ENCODE measurements around the gene CA11. TPM values are rescaled to one million over a fixed set of nuclear protein-coding genes. Genes with fewer than 3 reads are reported as not detected.
"Not testable (repeated sequence)": the region's sequence is repeated elsewhere in the genome, so short reads cannot be mapped to it uniquely, and the experiment has no call there.

Gene CA11
- total RNA-seq, 1 donor from 2014 or later = 6.3 TPM

DNA sequence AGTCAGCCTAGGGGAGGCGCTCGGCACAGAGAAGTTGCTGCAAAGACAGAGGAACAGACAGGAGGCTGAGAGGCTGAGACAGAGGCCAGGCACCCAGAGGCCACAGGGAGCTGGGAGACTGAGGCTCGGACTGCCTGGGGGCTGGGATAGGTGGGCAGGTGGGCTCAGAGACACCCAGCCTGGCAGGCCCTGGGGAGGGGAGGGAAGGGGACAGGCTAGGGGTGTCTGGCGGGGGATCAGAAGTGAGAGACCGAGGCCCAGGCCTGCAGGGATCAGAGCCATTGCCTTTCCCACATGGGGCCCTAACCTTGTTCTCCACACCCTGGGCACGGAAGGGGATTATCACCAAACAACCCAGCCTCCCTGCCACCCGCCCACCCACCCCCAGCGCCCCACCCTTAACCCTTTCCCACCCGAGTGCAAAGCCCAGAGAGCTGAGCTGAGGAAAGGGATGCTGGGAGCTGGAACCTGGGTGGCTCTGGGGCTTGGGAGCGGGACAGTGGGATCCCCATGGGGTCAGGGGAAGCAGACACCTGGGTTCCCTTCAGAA, 25.5 kb upstream of the CA11 start:
- DNase-seq (no peak), ATAC-seq (no peak)
- intact Hi-C loops (cut with micrococcal nuclease) = no loop called here

DNA sequence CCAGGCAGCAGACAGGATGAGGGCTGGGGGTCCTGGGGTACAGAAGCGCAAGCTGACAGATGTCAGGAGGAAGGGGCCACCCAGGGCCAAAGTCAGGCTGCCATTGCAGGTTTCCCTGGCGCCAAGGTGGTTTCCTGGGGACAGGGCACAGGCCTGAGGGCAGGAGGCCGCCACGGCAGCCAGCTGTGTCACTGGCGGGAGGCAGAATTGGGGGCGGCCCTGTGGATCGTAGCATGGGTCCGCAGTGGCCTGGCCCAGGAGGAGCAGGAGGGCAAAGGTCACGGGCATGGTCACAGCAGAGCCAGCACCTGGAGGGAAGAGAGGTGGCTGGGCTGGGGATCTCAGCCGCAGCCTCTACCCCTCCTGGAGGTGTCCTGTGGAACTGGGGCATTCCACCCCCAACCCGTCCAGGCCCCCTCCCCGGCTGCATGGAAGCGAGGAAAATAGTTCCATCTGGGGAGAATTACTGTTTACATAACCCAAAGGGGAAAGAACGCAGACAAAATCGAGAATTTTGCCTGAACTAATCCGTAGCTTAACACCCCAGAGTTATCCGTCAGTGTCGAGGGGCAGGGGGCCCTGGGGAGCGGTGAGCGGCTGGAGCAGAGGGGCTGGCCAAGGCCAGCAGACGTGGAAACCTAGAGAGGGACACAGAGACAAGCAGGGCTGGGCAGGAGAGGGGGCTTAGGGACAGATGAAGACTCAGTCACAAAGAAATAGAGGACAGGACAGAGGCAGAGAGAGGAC, 24.9 kb upstream of the CA11 start:
- DNase-seq (no peak), ATAC-seq (no peak)
- intact Hi-C loops (cut with micrococcal nuclease) = no loop called here

DNA sequence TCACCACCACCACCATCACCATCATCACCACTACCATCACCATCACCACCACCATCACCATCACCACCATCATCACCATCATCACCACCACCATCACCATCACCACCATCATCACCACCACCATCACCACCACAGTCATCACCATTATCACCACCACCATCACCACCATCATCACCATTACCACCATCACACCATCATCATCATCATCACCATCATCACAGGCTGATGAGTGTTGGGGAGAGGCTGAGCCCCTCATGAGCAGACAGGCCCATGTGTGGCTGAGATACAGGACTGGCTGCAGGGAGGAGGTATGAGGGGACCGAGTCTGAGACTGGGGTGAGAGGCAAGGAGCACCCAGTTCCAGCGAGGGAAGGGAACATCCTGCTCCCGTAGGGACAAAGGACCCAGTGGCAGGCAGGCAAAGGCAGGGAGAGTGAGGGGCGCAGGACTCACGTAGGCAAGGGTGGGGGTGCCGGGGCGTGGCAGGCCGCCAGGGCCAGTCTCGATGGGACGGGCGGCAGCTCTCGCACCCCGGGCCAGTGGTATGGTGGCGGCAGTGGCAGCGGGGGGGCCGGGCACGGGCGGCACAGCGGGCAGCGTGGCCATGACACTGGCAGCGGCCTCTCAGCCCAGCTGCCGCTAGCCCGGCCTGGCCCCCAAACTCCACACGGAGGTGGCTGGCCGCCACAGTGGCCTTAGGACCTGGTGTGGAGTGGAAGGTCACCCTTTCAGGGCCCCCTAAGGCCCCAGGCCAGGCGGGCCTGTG, 24.1 kb upstream of the CA11 start:
- intact Hi-C loops (cut with micrococcal nuclease) = no loop called here
- no peak for ATAC-seq

DNA sequence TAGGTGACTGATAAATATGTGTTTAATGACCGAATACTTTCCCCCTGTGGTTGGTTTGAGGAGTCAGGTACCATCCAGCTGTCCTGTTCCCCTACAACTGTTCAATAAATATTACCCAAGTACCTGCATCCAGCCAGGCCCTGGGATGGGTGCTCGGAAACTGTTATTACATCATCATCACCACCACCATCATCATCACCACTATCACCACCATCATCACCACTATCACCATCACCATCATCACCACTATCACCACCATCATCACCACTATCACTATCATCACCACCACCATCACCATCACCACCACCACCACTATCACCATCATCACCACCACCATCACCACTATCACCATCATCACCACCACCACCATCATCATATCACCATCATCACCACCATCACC, 22.8 kb upstream of the CA11 start:
- DNase-seq (no peak), ATAC-seq (no peak)
- intact Hi-C loops (cut with micrococcal nuclease) = no loop called here

More for the DNA sequence above, 24.1 kb upstream of the CA11 start:
- DNase-seq = no peak

DNA sequence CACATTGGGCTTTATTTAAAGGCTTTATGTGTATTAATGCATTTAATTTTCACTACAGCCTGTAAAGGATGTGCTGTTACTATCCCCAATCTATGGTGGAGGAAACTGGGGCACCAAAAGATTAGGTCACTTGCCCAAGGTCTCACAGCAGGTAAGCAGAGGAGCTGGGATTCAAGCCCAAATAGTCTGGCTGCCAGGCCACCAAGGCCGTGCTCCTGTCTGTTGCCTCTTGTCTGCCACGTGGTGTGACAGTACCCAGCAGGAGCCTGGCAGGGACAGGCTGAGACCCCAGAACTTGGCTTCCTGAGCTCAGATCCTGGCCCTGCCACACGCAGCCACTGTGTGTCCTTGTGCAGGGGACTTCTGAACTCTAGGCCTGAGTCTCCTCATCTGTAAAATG, 22.3 kb upstream of the CA11 start:
- DNase-seq = no peak
- ATAC-seq = no peak
- intact Hi-C loops (cut with micrococcal nuclease) = no loop called here

DNA sequence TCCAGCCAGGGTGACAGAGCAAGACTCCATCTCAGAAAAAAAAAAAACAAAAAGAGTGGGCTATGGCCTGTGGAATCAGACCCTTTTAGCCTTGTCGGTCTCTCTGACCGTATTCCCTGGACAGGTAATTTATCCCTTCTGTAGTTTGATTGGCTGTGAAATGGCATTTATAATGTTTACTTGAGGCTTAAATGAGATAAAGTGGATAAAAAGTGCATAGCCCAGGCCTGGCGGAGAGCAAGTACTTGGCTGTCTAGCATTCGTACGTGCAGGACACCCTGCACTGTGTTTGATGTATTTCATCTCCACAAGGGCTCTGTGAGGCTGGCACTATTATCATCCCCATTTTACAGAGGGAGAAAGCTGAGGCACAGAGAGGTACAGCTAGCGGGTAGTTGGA, 19.8 kb upstream of the CA11 start:
- intact Hi-C loops (cut with micrococcal nuclease) = no loop called here
- no peak for ATAC-seq
- no peak for DNase-seq

DNA sequence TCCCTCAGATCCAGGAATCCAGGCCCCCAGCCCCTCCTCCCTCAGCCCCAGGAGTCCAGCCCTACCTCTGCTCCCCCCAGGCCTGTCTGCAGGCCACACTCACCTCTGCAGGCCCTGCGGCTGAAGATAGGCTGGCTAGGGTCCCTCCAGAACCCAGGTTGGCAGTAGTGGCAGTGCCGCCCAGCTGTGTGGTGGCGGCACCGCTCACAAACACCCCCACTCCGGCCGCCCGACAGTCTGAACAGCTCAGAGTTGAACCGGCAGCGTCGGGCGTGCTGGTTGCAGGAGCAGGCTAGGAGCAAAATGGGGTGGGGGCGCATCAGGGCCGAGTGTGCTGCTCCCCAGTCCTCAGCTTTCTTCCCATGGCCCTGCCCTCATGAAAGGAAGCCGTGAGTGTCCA, 18.5 kb upstream of the CA11 start:
- no peak for DNase-seq
- intact Hi-C loops (cut with micrococcal nuclease) = no loop called here
- ATAC-seq = no peak

DNA sequence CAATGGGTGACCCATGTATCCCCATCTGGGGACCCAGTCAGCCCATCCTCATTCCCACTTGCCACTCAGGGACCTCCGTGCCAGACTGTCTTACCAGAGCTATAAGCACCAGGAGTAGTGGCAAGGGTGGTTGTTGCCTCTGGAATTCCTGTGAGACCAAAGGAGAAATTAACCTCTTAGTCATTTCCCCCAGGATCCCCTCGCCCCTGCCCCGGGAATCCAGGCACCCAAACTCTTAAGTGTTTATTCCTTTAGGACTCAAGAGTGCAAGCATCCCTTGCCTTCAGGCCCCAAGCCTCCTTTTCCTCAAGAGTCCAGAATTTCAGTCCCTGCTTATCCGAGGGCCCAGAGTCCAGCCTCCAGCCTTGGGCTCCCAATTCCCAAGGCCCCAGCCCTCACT, 17.7 kb upstream of the CA11 start:
- intact Hi-C loops (cut with micrococcal nuclease) = no loop called here
- DNase-seq = no peak
- no peak for ATAC-seq

DNA sequence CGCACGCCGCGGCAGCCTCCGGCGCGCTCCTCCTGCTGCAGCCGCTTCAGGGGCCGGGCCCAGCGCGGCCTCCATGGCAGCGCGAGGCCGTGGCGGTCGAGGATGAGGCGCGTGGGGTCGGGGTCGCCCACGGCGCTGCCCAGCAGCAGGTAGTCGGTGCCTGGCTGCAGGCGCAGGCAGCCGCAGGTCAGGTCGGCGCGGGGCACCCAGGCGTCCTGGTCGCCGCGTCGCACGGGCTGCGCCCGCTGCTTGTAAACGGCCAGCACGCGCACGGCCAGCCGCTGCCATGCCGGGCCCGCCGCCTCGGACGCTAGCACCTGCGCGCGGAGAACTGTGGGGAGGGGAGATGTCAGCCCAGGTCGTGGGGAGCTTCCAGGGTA, 15.7 kb upstream of the CA11 start:
- intact Hi-C loops (cut with micrococcal nuclease) = no loop called here
- DNase-seq (no peak), ATAC-seq (no peak)

DNA sequence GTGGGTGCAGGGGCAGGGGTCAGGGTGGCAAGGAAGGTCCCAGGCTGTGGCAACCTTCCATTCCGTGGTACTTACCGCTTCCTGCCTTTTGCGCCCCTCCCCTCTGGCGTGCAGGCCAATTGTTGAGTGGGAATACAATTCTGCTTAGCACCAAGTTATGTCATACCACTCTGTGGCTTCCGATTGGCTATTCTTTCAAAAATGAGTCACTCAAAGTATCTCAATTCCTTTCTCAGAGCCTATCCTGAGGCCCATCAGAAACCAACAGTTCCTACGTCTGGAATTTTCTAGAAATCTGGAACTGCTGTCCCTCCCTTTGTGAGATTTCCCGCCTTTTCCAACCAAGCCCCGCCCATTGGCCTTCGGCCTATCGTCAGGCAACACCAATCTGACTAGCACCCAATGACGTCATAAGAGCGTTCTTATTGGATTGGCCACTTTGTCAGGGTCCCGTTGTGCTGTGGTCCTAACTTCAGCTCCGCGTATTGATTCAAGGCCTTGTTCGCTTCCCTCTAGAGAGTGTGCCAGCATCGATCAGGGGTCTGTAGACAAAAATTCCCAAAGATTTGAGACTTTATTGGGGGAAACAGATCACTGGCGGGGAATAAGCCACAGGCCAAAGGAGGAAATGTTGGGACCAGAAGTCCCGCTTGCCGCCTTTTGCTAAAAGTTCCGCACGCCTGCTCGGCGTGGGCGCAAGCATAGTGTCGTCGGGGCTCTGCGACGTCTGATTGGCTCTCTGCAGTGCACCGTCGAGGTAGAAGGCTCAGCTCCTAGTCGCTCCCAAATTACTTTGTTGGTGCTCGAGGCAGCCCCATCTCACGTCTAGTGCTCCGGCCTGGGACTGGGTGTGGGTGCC, 15.1 kb upstream of the CA11 start:
- peak; percentile 91 for ATAC-seq
- DNase-seq = peak; percentile 89
- intact Hi-C loops (cut with micrococcal nuclease) = no loop called here

DNA sequence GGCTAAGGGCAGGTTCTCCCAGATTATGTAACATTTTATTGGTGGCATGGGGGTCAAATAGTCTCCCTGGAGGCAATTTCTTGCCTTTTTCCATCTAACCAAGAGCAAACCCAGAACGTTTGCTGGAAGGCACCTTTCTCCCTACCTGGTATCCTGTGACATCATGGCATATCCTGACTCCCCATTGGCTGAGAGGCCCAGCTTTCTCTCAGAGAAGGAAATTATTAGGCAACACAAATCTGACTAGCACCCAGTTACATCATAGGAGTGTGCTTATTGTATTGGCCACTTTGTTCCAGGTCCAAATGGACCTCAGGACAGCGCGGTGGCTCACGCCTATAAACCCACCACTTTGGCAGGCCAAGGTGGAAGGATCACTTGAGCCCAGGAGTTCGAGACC, 13.8 kb upstream of the CA11 start:
- DNase-seq (no peak), ATAC-seq (no peak)
- intact Hi-C loops (cut with micrococcal nuclease) = no loop called here

DNA sequence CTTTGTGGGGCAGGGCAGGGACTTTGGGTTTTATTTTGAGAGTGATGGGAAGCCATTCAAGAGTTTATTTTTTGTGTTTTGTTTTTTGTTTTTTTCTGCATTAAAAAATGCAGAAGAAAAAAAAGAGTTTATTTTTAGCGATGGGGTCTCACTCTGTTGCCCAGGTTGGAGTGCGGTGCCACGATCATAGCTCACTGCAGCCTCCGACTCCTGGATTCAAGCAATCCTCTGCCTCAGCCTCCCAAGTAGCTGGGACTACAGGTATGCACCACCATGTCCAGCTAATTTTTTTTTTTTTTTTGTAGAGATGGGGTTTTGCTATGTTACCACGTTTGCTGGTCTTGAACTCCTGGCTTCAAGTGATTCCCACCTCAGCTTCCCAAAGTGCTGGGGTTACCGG, 12.5 kb upstream of the CA11 start:
- no peak for ATAC-seq

DNA sequence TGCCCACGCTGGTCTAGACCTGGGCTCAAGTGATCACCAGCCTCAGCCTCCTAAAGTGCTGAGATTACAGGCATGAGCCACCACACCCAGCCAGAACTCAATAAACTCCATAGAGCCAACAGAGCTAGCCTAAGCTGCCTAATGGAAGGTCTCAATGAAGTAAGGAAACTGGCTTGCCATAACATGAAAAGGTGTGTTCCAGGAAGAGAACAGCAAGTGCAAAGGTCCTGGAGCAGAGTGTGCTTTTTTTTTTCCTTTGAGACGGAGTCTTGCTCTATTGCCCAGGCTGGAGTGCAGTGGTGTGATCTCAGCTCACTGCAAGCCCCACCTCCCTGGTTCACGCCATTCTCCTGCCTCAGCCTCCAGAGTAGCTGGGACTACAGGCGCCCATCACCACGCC, 11.8 kb upstream of the CA11 start:
- DNase-seq; intact Hi-C loops (cut with micrococcal nuclease); ATAC-seq: not testable (repeated sequence)

More for the DNA sequence above, 12.5 kb upstream of the CA11 start:
- no peak for DNase-seq
- intact Hi-C loops (cut with micrococcal nuclease) = no loop called here

DNA sequence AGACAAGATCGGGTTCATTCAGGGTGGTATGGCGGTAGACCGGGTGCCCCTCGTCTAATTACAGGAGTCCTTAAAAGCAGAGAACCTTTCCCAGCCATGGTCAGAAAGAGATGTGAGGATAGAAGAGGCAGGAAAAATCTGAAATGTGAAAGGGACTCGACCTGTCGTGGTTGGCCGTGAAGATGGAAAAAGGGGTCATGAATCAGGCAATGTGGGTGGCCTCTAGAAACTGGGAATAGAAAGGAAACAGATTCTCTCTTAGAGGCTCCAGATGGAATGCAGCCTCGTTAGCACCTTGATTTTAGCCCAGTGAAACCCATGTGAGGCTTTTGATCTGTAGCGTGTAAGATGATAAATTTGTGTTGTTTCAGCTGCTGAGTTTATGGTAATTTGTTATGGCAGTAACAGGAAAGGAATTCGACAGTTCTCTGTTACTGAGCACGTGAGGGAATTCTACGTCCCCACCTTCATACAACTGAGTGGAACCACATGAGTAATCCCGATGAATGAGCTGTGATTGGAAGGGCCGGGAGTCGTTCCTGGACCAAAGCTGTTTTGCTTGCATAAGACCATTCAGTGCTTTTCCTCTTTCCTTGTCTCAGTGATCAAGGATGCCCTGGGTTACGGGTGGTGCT, 11.0 kb upstream of the CA11 start:
- ATAC-seq (no peak), DNase-seq (no peak)
- intact Hi-C loops (cut with micrococcal nuclease) = no loop called here

DNA sequence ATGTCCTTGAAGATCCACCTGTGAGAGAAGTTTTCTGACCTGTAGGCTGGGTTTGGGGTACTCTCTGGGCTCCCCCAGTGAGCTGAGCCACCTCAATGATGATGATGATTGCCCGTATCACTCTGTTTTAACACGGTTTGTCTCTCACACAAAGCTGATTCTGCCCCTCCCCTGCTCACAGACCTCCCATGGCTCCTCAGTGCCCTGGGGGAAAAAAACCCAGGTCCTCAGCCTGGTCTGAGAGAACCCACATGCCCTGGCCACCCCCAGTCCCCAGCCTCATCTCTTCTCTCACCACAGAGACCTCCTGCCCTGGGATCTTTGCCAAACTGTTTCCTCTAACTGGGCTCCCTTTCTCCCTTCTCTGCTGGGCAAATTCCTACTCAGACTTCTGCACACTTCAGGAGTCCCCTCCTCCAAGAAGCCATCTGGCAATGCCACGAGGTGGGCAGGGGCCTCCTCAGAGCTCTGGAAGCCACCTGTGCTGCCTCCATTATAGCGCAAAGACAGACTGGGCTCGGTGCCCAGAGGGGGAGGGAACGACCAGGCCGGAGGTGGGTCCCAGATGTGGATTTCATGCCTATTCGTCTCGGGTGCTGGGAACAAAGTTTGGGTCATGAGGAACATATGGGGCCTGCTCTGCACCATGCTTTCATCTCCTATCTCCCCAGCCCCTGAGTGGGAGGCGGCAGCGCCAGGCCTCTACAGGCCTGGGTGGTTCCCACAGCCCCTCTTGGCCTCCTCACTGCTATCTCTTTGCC, 8.5 kb upstream of the CA11 start:
- intact Hi-C loops (cut with micrococcal nuclease) = no loop called here
- DNase-seq = no peak
- no peak for ATAC-seq

DNA sequence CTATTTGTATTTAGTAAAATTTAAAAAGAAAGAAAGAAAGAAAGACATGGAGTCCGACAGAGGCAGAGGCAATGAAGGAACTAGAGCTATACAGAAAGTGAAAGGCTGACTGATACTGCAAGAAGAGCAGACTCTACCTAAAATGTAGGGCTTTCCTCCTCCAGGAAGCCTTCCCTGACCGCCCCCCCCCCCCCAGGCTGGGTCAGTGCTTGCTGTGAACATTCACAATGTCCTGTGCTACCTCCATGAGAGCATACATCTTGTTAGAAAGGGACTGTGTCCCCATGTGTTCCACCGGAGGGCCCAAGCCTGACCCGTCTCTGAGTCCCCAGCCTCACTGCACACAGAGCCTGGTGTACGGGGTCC, 5.7 kb upstream of the CA11 start:
- ATAC-seq (no peak), DNase-seq (no peak)
- intact Hi-C loops (cut with micrococcal nuclease) = no loop called here

DNA sequence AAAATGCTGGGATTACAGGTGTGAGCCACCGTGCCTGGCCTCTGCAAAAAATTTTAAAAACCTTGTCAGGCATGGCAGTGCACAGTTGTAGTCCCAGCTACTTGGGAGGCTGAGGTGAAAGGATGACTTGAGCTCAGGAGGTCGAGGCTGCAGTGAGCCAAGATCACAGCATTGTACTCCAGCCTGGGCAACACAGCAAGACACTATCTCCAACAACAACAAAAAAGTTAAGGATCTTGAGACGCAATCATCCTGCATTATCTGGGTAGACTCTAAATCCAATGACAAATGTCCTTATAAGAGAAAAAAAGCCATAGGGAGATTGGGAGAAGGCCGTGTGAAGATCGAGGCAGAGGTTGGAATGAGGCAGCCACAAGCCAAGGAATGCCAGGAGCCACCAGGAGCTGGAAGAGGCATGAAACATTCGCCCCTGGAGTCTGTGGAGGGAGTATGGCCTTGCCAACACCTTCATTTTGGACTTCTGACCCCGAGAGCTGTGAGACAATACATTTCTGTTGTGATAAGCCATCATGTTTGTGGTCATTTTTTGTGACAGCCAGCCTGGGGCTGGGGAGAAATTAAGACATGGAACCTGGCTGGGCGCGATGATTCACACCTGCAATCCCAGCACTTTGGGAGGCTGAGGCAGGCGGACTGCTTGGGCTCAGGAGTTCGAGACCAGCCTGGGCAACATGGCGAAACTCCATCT, 5.1 kb upstream of the CA11 start:
- DNase-seq (no peak), ATAC-seq (no peak)
- intact Hi-C loops (cut with micrococcal nuclease) = no loop called here

DNA sequence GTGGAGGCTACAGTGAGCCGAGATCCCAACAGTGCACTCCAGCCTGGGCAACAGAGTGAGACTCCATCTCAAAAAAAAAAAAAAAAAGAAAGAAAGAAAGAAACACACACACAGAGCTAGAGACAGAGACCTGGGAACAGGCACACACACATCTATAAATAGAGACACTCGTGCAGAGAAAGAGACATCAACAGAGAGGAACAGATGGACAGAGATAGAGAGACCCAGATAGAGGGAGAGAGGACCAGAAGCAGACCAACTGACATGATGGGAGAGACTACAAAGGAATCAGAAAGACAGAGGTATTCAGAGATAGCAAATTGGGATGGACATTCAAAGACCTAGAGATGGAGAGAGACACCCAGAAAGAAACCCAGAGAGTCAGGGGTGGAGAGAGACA, 2.1 kb upstream of the CA11 start:
- ATAC-seq = no peak
- no peak for DNase-seq
- intact Hi-C loops (cut with micrococcal nuclease) = no loop called here

All from left ventricle myocardium superior (tissue), 1 donor.